HG02852 (cell line): ENCODE measurements around the gene MOV10L1.

Experiments
- ATAC-seq: cut with Tn5 transposase; IDR thresholded peaks from one replicate; pipeline ENCODE4 v1.9.1; 2021; ENCODE audit warnings: mild to moderate bottlenecking, moderate library complexity; ENCODE audit not compliant: unreplicated experiment

The MOV10L1 gene

DNA sequence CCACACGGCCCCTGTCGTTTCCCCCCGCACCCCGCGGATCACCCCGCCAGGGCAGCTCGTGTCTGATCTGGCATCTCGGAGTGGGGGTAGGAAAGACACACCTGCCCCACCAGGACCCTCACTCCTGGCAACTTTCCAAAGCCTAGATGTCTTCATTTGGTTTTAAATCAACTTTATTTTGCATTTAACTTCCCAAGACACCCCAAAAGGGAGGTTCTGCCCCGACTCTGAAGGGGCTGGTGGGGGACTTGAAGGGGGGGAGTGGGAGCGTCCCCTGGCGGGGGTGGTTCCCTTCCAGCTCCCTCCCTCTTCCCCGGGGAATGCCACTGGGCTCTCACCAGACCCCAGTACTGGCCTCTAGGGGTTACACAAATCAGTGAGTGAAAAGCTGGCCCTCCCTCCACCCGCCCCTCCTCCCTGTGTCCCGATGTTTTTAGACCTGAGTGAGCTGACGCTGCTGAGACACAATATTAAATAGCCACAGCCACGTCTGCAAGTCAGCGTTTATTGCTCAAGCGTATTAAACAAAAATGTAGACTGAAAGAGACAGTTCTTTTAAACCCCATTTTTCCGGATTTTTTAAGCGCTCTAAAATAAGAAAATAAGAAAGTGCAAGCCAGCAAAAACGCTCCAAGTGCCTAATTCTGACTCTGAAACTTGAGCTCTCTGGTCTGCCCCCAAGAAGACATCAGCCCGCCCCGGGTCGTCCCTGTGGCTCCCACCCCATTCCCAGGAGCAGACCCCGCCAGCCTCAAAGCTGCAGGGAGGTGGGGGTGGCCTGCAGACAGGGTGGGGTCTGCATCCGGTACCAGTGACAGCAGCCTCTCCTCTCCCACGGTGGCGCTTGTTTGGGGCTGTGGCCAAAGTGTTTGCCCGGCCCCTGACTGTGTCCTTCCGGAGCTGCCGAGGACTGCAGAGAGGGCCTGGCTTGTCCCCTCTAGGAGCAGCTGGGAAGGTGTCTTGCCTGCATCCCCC, 30.6 kb upstream of the MOV10L1 start:
- no peak for ATAC-seq

DNA sequence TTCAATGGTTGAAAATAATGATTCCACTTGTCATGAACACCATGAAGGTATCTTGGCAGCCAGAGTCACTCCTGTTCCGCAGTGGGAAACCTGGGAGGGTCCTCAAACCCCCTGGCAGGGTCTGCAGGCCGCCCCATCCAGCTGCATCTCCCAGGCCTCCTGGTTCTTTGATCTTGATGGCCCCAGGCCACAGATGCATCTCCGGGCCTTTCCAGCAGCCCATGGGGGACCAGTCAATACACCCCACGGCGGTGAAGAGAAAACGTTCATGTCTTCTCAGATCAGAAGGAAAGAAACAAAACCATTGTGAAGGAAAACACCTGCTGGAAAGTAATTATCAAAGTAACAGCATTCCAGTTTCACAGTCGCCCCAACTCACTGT, 29.9 kb upstream of the MOV10L1 start:
- no peak for ATAC-seq

DNA sequence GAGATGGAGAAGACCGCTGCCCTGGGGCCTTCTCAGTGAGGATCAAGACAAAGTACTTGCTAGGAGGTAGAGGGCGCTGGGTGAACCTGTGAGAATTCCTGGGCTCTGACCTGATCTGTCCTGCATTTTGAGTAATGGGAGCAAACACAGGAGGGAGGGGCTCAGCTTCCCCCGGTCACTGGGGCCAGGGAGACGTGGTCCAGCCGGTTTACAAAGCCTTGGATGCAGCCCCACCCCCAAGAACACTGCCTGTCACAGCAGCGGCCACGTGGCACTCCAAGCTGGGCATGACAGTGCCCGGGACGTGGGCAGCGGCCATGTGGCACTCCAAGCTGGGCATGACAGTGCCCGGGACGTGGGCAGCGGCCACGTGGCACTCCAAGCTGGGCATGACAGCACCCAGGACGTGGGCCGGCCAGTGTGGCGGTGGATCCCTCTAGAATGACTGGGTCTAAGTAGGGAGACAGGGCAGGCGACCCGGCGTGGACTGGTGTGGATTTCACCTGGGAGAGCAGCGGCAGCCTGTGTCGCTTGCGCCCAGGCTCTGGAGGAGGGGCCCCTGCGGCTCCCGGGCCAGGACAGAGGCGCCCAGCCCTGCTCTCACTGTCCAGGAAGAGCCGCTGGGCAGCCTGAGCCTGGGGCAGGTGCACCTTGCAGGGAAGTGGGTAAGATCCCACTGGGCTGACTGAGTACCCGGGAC, 29.2 kb upstream of the MOV10L1 start:
- no peak for ATAC-seq

DNA sequence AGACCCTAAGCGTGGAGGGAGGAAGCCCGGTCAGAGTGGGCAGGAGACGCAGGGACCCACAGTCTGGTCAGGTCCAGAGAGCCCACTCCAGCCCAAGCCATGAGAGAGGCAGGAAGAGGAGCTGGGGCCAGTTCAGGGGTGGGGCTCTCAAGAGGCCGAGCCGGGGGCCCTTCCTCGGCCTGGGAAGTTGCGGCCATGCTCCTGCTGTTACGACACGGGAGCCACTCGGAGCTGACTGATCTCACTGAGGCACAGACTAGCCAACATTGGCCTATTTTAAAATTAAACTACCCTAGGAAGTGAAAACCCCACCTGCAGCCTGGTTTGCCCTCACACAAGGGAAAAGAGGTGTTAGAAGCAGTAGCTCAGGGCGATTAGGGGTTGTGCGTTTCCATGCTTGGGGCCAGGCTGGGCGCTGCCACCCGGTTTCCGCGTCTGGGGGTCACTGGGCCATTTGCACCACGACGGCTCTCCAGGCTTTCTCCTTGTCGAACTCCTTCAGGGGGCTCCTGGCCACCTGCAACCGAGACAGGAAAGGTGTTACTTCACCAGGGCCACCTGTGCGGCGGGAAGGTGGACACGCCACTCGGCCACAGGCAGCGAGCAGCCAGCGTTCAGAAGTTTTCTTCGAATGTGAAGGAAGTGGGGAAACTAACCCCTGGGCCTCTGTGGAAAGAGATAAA, 28.5 kb upstream of the MOV10L1 start:
- no peak for ATAC-seq

- ATAC-seq, result no peak
Observed at GRCh38 chr22:50061824-50062355, 27.9 kb upstream of the MOV10L1 start.

- no peak for ATAC-seq
Observed at GRCh38 chr22:50062509-50063135, 27.2 kb upstream of the MOV10L1 start.

GRCh38 chr22:50063589-50064393, 26.0 kb upstream of the MOV10L1 start:
- no peak for ATAC-seq

- no peak for ATAC-seq
Observed at GRCh38 chr22:50064453-50064852, 25.4 kb upstream of the MOV10L1 start.

GRCh38 chr22:50067244-50067643, 22.6 kb upstream of the MOV10L1 start:
- no peak for ATAC-seq

DNA sequence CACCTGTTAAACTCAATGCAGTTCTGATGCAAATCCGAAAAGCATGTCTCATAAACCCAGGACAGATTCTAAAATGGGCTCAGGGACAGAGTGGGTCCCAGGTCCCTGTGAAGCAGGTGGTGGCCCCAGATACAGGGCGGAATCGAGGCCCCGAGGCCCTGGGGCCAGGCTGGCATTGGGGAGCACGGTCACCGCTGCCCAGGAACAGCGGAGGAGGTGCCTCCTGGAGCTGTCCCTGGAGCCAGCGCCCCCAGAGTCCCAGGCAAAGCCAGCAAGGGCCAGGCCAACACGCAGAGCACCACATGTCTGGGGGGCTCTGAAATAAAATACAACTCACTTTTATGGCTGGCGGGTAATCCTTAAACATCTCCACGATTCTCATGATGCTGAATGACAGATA, 21.7 kb upstream of the MOV10L1 start:
- ATAC-seq, result no peak

DNA sequence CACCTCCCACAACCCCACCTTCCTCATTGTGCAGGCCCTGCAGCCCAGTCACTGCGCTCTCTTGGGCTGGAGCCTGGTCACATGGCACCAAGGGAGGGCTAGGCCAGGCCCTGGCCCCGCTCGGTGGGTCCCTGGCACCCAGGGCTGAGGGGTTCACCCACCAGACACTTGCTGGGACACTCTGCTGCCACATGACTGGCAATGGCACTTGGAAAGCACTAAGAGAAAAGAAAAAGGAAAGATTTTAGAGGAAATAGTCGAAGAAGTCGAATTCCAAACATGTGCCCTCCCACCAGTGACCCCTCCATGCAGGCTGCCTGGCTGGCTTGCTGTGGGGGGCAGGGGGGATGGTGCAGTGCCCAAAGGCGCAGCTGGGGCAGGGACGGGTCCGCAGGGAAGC, 19.4 kb upstream of the MOV10L1 start:
- ATAC-seq, result no peak

DNA sequence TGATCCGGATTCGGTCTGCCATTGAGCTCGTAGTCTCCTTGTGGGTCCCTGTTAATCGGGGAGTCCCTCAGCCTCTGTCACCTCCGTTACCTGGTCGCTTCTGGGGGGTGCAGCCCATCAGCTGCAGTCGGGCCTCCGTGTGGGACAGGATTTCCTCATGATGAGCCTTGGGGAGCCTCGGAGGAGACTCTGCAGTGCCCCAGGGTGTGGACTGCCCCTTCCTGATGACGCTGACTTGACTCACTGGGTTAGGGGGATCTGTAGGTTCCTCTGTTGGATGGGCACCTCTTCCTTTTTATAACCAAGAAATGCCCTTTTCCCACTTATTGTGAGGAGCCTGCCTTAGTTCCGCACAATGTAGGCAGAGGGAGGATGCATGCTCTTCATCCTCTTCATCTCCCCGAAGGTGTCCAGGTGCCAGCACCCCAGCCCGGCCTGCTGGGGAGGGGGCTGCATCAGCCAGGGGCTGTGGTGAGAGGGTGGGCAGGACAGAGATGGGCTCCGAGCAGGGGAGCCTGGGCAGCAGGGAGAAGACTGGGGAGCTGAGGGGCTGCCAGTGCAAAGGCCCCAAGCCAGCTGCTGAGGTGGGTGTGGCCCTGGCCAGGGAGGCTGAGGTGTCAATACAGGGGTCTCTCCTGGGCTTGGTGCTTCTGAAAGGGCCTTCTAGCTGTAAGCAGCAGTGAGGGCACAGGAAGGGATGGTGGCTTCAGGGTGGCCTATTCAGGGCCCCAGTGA, 18.2 kb upstream of the MOV10L1 start:
- no peak for ATAC-seq

DNA sequence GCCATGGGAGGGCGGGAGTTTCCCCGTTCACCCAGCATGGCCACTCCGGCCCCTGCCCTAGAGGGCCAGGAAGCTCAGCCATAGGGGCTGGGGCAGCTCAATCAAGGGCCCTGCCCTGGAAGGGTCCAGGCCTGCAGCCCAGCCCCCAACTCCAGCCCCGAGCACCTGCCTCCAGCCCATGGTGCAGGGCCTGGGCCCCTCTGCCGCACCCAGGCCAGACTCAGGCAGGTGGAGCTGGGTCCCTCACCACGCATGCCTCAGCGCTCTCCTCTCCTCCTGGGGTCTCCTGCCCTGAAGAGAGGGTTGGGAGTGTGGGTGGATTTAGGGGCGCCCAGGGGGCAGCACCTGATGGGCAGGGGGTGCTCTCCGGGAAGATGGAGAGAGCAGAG, 17.6 kb upstream of the MOV10L1 start:
- no peak for ATAC-seq

GRCh38 chr22:50072714-50073538, 16.9 kb upstream of the MOV10L1 start:
- no peak for ATAC-seq

DNA sequence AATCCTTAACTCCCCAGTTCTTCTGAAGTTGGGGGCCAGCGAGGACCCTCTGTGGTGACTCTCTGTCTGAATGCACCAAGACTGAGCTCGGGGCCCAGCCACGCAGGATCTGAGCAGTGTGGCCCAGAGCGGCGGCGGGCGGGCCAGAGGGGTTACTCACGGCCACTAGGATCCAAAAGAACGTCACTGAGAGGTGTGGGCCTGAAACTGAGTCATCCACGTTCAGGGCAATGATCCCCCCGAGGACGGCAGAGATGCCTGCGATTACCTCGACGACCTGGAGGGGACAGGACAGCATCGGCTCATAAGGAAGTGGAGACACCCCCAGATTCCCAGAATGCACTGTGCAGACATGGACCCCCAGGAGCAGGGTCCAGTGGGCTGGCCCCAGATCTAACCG, 15.8 kb upstream of the MOV10L1 start:
- ATAC-seq, result no peak

DNA sequence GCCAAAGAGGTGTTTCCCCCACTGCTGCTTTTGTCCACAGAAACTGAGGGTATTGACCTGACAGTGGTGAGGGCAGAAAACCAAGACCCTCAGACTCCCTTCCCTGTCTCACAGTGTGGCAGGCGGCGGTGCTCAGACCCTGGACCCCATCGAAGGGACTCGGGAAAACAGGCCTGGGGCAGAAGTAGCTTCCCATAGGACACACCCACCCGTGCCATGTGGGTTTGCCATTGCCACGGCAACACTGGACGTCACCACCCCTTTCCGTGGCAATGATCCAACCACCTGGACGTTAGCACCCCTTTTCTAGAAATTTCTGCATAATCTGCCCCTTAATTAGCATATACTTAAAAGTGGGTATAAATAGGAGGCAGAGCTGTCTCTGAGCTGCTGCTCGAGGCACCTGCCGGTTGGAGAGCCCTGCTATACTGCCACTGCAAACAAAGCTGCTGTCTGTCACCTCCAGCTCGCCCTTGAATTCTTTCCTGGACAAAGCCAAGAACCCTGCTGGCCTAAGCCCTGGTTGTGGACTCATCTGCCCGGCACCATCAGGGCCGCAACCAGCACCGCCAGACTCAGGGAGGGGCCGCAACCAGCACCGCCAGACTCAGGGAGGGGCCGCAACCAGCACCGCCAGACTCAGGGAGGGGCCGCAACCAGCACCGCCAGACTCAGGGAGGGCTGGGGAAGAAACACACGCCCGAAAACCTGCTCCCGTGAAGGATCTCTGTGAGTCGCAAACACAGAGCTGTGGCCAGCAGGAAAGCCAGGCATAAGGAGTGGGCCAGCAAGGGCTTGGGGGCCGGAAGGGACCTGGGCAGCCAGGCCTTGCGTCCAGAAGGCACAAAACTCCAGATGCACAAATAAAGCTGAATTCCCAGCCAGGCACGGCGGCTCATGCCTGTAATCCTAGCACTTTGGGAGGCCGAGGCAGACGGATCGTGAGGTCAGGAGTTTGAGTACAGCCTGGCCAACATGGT, 15.0 kb upstream of the MOV10L1 start:
- no peak for ATAC-seq
